K562 (cell line): ENCODE data around the gene S100P. TPM values are rescaled to one million over a fixed set of nuclear protein-coding genes. Genes with fewer than 3 reads are reported as not detected.

ENCODE experiments used
- ATF7 ChIP-seq: fragments of 450-650 bp; IDR thresholded peaks from 2 replicates; pipeline ENCODE4 v1.7.1; 2014; ENCODE audit warnings: mild to moderate bottlenecking, moderate library complexity
- BCL6 ChIP-seq: fragments of 250-450 bp; sonication (Bioruptor Pico); IDR thresholded peaks from 2 replicates; pipeline ENCODE4 v1.4.0; 2020
- E2F5 ChIP-seq: sonication (generic); formaldehyde crosslinking; IDR thresholded peaks from 2 replicates; pipeline ENCODE4 v1.8.0; 2022; ENCODE audit warnings: mild to moderate bottlenecking, missing genetic modification reagents
- HMBOX1 ChIP-seq: sonication (generic); IDR thresholded peaks from 2 replicates; pipeline ENCODE4 v1.6.1; 2016
- RAD21 ChIP-seq, 2 experiments: fragments of 250-450 bp in 1 of 2; fragments of 450-650 bp in 1 of 2; sonication (Bioruptor Pico) in 1 of 2; formaldehyde crosslinking in 1 of 2; IDR thresholded peaks in 1 of 2; conservative IDR thresholded peaks in 1 of 2; 2 replicates each; pipeline versions ENCODE4 v1.4.0 to v1.8.0; 2020 to 2022; ENCODE audit warnings: mild to moderate bottlenecking in 2 of 2, moderate library complexity in 1 of 2
- TCF15 ChIP-seq: fragments of 250-450 bp; sonication (Bioruptor Pico); IDR thresholded peaks from 2 replicates; pipeline ENCODE4 v1.8.0; 2022; ENCODE audit warnings: moderate library complexity, mild to moderate bottlenecking, inconsistent platforms
- ZNF121 ChIP-seq: sonication (generic); formaldehyde crosslinking; conservative IDR thresholded peaks from 2 replicates; pipeline ENCODE4 v1.8.0; 2022; ENCODE audit warnings: missing genetic modification reagents
- ZNF318 ChIP-seq, 2 experiments: fragments of 450-650 bp; IDR thresholded peaks; 2 replicates each; pipeline ENCODE4 v1.6.1; 2016; ENCODE audit warnings: mild to moderate bottlenecking in 2 of 2, borderline replicate concordance in 1 of 2, low read depth in 1 of 2, moderate library complexity in 1 of 2
- ZNF431 ChIP-seq: sonication (generic); formaldehyde crosslinking; IDR thresholded peaks from 2 replicates; pipeline ENCODE4 v1.8.0; 2022; ENCODE audit warnings: mild to moderate bottlenecking, missing genetic modification reagents
- ZNF76 ChIP-seq: fragments of 250-450 bp; sonication (Bioruptor Pico); IDR thresholded peaks from 2 replicates; pipeline ENCODE4 v1.4.0; 2020; ENCODE audit warnings: mild to moderate bottlenecking, moderate library complexity, borderline replicate concordance
- polyA plus RNA-seq, 8 experiments: library from polyadenylated mRNA; depleted of rRNA in 4 of 8; stranded (reverse) in 5 of 8; unstranded in 3 of 8; fragments of >200 nt; fragmentation: Nextera tagmentation in 2 of 8; fragmentation: Illumina TruSeq in 1 of 8; extraction: Ambion mirVana in 2 of 8; extraction: Trizol in 1 of 8; gene quantifications; 2 replicates each; pipeline versions ENCODE4 v1.2.1 to v1.2.3, GENCODE V29; 2011 to 2014; ENCODE audit warnings: inconsistent platforms in 1 of 8, missing spikeins in 1 of 8
- total RNA-seq, 7 experiments: library from RNA; depleted of rRNA in 6 of 7; stranded (reverse); fragments of >200 nt in 6 of 7; fragmentation: Illumina TruSeq in 2 of 7; extraction: Trizol in 2 of 7; gene quantifications; 2 replicates each; pipeline versions ENCODE4 v1.2.1 to v1.2.3, GENCODE V29; 2011 to 2021; ENCODE audit warnings: low replicate concordance in 1 of 7
- TF ChIP-seq, protein P1 (sequence below): fragments of 250-450 bp; sonication (Bioruptor Pico); IDR thresholded peaks from 2 replicates; pipeline ENCODE4 v1.8.0; 2022; ENCODE audit warnings: inconsistent platforms, mild to moderate bottlenecking, moderate library complexity, borderline replicate concordance
- TF ChIP-seq, protein P2 (sequence below), 2 experiments: fragments of 450-650 bp; IDR thresholded peaks; 2 replicates each; pipeline ENCODE4 v1.6.1; 2016

Gene S100P
- total and polyA plus RNA-seq, 9 of the 15 experiments (the other 6 are each of a cell fraction or from before 2014, with no cell fraction given), result 4.1 to 23.8 (median 7.5) TPM

DNA sequence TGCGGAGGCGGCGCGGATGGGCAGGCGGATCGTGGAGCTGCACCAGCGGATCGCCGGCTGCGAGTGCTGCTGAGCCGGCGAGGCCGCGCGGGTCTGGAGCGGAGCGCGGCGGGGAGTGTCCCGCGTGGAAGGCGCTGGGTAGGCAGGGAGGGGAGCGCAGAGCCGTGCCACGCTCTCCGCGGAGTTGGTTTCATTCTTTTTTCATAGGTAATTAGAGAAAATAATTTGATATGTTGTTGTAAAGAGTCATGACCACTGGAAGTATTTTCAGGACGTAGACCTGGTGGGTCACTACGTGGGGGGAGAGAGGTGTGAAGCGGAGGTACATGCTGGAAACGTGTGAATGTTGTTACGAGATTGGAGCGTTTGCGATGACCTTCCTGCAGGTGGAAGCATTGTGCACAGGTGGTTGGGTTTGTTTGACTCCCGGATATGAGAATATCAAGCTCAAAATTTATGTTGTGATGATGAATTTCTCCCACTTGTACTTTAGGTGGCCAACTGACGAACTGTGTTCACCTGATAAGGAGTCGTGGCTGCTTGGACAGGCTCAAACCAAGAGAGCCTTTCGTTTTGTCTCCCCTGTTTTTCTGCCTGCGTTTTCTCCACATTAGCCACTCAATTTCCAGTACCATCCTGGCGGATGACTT lies 19.1 kb upstream of the S100P start (continued):
- TF ChIP-seq TCF15 (CRISPR knock-in tag), result no peak
- no peak for TF ChIP-seq HMBOX1
- TF ChIP-seq, protein P1, sequence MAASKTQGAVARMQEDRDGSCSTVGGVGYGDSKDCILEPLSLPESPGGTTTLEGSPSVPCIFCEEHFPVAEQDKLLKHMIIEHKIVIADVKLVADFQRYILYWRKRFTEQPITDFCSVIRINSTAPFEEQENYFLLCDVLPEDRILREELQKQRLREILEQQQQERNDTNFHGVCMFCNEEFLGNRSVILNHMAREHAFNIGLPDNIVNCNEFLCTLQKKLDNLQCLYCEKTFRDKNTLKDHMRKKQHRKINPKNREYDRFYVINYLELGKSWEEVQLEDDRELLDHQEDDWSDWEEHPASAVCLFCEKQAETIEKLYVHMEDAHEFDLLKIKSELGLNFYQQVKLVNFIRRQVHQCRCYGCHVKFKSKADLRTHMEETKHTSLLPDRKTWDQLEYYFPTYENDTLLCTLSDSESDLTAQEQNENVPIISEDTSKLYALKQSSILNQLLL (CRISPR knock-in tag), result no peak
- TF ChIP-seq RAD21 (CRISPR knock-in tag; conservative IDR thresholded peaks at IDR 0.05 in 1 of 2, IDR thresholded peaks at IDR 0.05 in 1 of 2), result peak; percentile 30 to 44
- no peak for TF ChIP-seq ZNF121 (CRISPR knock-in tag)
- no peak for TF ChIP-seq BCL6 (CRISPR knock-in tag)
- no peak for TF ChIP-seq ZNF318 (IDR thresholded peaks at IDR 0.05; ENCODE audit: borderline replicate concordance in 1 of 2, low read depth in 1 of 2)
- no peak for TF ChIP-seq ZNF76 (CRISPR knock-in tag)
- TF ChIP-seq, protein P2, sequence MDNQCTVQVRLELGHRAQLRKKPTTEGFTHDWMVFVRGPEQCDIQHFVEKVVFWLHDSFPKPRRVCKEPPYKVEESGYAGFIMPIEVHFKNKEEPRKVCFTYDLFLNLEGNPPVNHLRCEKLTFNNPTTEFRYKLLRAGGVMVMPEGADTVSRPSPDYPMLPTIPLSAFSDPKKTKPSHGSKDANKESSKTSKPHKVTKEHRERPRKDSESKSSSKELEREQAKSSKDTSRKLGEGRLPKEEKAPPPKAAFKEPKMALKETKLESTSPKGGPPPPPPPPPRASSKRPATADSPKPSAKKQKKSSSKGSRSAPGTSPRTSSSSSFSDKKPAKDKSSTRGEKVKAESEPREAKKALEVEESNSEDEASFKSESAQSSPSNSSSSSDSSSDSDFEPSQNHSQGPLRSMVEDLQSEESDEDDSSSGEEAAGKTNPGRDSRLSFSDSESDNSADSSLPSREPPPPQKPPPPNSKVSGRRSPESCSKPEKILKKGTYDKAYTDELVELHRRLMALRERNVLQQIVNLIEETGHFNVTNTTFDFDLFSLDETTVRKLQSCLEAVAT (IDR thresholded peaks at IDR 0.05), result peak; percentile 55 to 83; a peak in 3 of 4 replicates
- peak; percentile 55 for TF ChIP-seq ATF7
- TF ChIP-seq E2F5, result no peak
- peak; percentile 54; the same call in 1 of the 2 replicates for TF ChIP-seq ZNF431
